WTC11 (cell line): ENCODE results near the gene COL4A2. TPM values are rescaled to one million over a fixed set of nuclear protein-coding genes. Genes with fewer than 3 reads are reported as not detected.

Experiments used
- ATAC-seq: fragments of 200-7000 bp; cut with Tn5 transposase; 2 replicates; pipeline ENCODE4 v1.10.0; 2021; ENCODE audit warnings: mild to moderate bottlenecking, moderate library complexity
- CTCF ChIA-PET: fragments of 300-600 bp; sonication (Branson Sonifier 250); formaldehyde crosslinking; loops from one replicate; lab custom pipeline; 2021; ENCODE audit warnings: antibody characterized with exemption; lab: Charles Lee
- POLR2A ChIA-PET: fragments of 350-600 bp; sonication (Branson Sonifier 250); formaldehyde crosslinking; loops from one replicate; lab custom pipeline; 2021; ENCODE audit warnings: antibody characterized with exemption; lab: Charles Lee
- DNase-seq: peaks from one replicate; pipeline ENCODE4 v3.0.0; 2021; ENCODE audit warnings: low spot score
- H3K27ac Mint-ChIP-seq: 2 replicates; pipeline ENCODE4 v1.8.0; 2021; ENCODE audit warnings: mixed read lengths
- H3K27me3 Mint-ChIP-seq: 2 replicates; pipeline ENCODE4 v1.8.0; 2021; ENCODE audit warnings: low read depth, mild to moderate bottlenecking, moderate library complexity, mixed read lengths
- H3K36me3 Mint-ChIP-seq: 2 replicates; pipeline ENCODE4 v1.8.0; 2021; ENCODE audit warnings: mixed read lengths
- H3K4me1 Mint-ChIP-seq: 2 replicates; pipeline ENCODE4 v1.8.0; 2022; ENCODE audit warnings: mixed read lengths
- H3K4me3 Mint-ChIP-seq: 2 replicates; pipeline ENCODE4 v1.8.0; 2021; ENCODE audit warnings: mild to moderate bottlenecking, moderate library complexity, mixed read lengths
- H3K9me3 Mint-ChIP-seq: 2 replicates; pipeline ENCODE4 v1.8.0; 2021; ENCODE audit warnings: mixed read lengths
- ARID4B ChIP-seq: sonication (generic); formaldehyde crosslinking; IDR thresholded peaks from 2 replicates; pipeline ENCODE4 v1.8.0; 2023; ENCODE audit warnings: missing genetic modification reagents, mild to moderate bottlenecking, borderline replicate concordance
- HMGA2 ChIP-seq: fragments of 250-450 bp; sonication (Bioruptor Pico); IDR thresholded peaks from 2 replicates; pipeline ENCODE4 v1.4.0; 2021; ENCODE audit warnings: mild to moderate bottlenecking, moderate library complexity
- MXD4 ChIP-seq: fragments of 250-450 bp; sonication (Bioruptor Pico); IDR thresholded peaks from 2 replicates; pipeline ENCODE4 v1.8.0; 2021; ENCODE audit warnings: mild to moderate bottlenecking, moderate library complexity, borderline replicate concordance
- NR3C1 ChIP-seq: sonication (generic); formaldehyde crosslinking; conservative IDR thresholded peaks from 2 replicates; pipeline ENCODE4 v1.8.1; 2023; ENCODE audit warnings: low read depth, mild to moderate bottlenecking, missing genetic modification reagents
- SOX15 ChIP-seq: fragments of 250-450 bp; sonication (Bioruptor Pico); IDR thresholded peaks from 2 replicates; pipeline ENCODE4 v1.9.0; 2021; ENCODE audit warnings: mild to moderate bottlenecking
- SP1 ChIP-seq: sonication (generic); formaldehyde crosslinking; conservative IDR thresholded peaks from 2 replicates; pipeline ENCODE4 v1.8.1; 2022; ENCODE audit warnings: missing genetic modification reagents
- ZNF121 ChIP-seq: sonication (generic); formaldehyde crosslinking; IDR thresholded peaks from 2 replicates; pipeline ENCODE4 v1.8.0; 2023; ENCODE audit warnings: missing genetic modification reagents
- ZNF263 ChIP-seq: sonication (generic); formaldehyde crosslinking; IDR thresholded peaks from 2 replicates; pipeline ENCODE4 v1.8.1; 2022; ENCODE audit warnings: low read depth, mild to moderate bottlenecking, moderate library complexity, missing genetic modification reagents
- ZNF317 ChIP-seq: sonication (generic); formaldehyde crosslinking; IDR thresholded peaks from 2 replicates; pipeline ENCODE4 v1.8.1; 2023; ENCODE audit warnings: low read depth, mild to moderate bottlenecking, moderate library complexity, missing genetic modification reagents, borderline replicate concordance
- ZNF423 ChIP-seq: fragments of 250-450 bp; sonication (Bioruptor Pico); IDR thresholded peaks from 2 replicates; pipeline ENCODE4 v2.1.2; 2022; ENCODE audit warnings: mild to moderate bottlenecking, moderate library complexity
- ZNF425 ChIP-seq: fragments of 250-450 bp; sonication (Bioruptor Pico); conservative IDR thresholded peaks from 2 replicates; pipeline ENCODE4 v1.9.0; 2021; ENCODE audit warnings: mild to moderate bottlenecking
- total RNA-seq: library from RNA; stranded (reverse); gene quantifications from 3 replicates; pipeline ENCODE4 v1.2.3, GENCODE V29; 2021
- TF ChIP-seq, protein P1 (sequence below): sonication (generic); formaldehyde crosslinking; IDR thresholded peaks from 2 replicates; pipeline ENCODE4 v1.8.0; 2022; ENCODE audit warnings: missing genetic modification reagents
- TF ChIP-seq, protein P2 (sequence below): sonication (generic); formaldehyde crosslinking; IDR thresholded peaks from 2 replicates; pipeline ENCODE4 v1.8.1; 2022; ENCODE audit warnings: mild to moderate bottlenecking, moderate library complexity, missing genetic modification reagents
- TF ChIP-seq, protein P3 (sequence below): sonication (generic); formaldehyde crosslinking; IDR thresholded peaks from 2 replicates; pipeline ENCODE4 v1.8.0; 2022; ENCODE audit warnings: mild to moderate bottlenecking, missing genetic modification reagents

The COL4A2 gene
- total RNA-seq, 1 experiment from 2014 or later = 109 TPM

- TF ChIP-seq, protein P1, sequence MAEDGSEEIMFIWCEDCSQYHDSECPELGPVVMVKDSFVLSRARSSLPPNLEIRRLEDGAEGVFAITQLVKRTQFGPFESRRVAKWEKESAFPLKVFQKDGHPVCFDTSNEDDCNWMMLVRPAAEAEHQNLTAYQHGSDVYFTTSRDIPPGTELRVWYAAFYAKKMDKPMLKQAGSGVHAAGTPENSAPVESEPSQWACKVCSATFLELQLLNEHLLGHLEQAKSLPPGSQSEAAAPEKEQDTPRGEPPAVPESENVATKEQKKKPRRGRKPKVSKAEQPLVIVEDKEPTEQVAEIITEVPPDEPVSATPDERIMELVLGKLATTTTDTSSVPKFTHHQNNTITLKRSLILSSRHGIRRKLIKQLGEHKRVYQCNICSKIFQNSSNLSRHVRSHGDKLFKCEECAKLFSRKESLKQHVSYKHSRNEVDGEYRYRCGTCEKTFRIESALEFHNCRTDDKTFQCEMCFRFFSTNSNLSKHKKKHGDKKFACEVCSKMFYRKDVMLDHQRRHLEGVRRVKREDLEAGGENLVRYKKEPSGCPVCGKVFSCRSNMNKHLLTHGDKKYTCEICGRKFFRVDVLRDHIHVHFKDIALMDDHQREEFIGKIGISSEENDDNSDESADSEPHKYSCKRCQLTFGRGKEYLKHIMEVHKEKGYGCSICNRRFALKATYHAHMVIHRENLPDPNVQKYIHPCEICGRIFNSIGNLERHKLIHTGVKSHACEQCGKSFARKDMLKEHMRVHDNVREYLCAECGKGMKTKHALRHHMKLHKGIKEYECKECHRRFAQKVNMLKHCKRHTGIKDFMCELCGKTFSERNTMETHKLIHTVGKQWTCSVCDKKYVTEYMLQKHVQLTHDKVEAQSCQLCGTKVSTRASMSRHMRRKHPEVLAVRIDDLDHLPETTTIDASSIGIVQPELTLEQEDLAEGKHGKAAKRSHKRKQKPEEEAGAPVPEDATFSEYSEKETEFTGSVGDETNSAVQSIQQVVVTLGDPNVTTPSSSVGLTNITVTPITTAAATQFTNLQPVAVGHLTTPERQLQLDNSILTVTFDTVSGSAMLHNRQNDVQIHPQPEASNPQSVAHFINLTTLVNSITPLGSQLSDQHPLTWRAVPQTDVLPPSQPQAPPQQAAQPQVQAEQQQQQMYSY (CRISPR knock-in tag) = no peak
- TF ChIP-seq ZNF121 (CRISPR knock-in tag) (no peak), SP1 (CRISPR knock-in tag) (no peak)
- TF ChIP-seq, all 79 proteins: peak for 0
Measured at GRCh38 chr13:110280985-110281688, 25.9 kb upstream of the COL4A2 start (continued).

- no peaks in the 10 kb centered on the region for H3K4me1 Mint-ChIP-seq
- H3K36me3 Mint-ChIP-seq = no peaks in the 10 kb centered on the region
- ATAC-seq = no peak
- no peaks in the 10 kb centered on the region for H3K9me3 Mint-ChIP-seq
- no peaks in the 10 kb centered on the region for H3K27me3 Mint-ChIP-seq
- H3K27ac Mint-ChIP-seq = no peak overlapping the region
- no peak for TF ChIP-seq SOX15
- no peak for TF ChIP-seq NR3C1 (CRISPR knock-in tag)
- no peak for TF ChIP-seq ZNF425 (CRISPR knock-in tag)
- TF ChIP-seq ZNF263 (CRISPR knock-in tag) = no peak
- no peak for TF ChIP-seq MXD4 (CRISPR knock-in tag)
- DNase-seq = no peak
- POLR2A ChIA-PET = no interaction called here
- CTCF ChIA-PET = no interaction called here
- H3K4me3 Mint-ChIP-seq = no peak overlapping the region
Measured at GRCh38 chr13:110281736-110282135, 25.3 kb upstream of the COL4A2 start.

DNA sequence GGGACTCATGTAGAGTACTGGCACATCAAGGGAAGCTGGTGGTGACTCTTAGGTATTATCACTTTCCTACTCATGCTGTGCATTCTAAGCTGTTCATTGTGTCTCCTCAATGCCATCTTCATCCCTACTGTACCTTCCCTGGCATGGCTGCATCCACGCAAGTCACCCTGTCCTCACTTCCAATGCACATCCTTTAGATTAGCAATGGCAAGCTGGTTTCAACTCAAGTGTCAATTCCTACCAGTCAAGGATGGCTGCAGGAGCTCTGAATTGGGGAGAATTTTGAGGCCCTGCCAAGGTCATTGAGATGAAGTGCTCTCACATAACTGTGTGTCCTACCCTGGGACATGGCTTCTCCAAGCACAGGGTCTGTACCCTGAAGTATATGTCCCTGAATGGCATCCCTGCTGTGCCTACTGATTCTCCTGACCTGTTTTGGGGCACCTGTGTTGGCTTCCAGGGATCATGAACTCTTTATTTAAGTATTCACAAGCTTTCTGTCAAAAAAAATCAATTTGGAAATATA, 24.7 kb upstream of the COL4A2 start:
- POLR2A ChIA-PET = no interaction called here
- CTCF ChIA-PET = no interaction called here
- DNase-seq (no peak), ATAC-seq (no peak)
- H3K4me3 Mint-ChIP-seq = no peak overlapping the region
- no peaks in the 10 kb centered on the region for H3K9me3 Mint-ChIP-seq
- no peaks in the 10 kb centered on the region for H3K4me1 Mint-ChIP-seq
- no peaks in the 10 kb centered on the region for H3K27me3 Mint-ChIP-seq
- no peak overlapping the region for H3K27ac Mint-ChIP-seq
- no peaks in the 10 kb centered on the region for H3K36me3 Mint-ChIP-seq
- TF ChIP-seq ZNF425 (CRISPR knock-in tag) (no peak), ZNF317 (CRISPR knock-in tag) (no peak), ARID4B (no peak), ZNF423 (CRISPR knock-in tag) (no peak), HMGA2 (CRISPR knock-in tag) (no peak)
- TF ChIP-seq, protein P2, sequence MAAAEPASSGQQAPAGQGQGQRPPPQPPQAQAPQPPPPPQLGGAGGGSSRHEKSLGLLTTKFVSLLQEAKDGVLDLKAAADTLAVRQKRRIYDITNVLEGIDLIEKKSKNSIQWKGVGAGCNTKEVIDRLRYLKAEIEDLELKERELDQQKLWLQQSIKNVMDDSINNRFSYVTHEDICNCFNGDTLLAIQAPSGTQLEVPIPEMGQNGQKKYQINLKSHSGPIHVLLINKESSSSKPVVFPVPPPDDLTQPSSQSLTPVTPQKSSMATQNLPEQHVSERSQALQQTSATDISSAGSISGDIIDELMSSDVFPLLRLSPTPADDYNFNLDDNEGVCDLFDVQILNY (CRISPR knock-in tag) = no peak
- TF ChIP-seq, protein P3, sequence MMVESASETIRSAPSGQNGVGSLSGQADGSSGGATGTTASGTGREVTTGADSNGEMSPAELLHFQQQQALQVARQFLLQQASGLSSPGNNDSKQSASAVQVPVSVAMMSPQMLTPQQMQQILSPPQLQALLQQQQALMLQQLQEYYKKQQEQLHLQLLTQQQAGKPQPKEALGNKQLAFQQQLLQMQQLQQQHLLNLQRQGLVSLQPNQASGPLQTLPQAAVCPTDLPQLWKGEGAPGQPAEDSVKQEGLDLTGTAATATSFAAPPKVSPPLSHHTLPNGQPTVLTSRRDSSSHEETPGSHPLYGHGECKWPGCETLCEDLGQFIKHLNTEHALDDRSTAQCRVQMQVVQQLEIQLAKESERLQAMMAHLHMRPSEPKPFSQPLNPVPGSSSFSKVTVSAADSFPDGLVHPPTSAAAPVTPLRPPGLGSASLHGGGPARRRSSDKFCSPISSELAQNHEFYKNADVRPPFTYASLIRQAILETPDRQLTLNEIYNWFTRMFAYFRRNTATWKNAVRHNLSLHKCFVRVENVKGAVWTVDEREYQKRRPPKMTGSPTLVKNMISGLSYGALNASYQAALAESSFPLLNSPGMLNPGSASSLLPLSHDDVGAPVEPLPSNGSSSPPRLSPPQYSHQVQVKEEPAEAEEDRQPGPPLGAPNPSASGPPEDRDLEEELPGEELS (CRISPR knock-in tag) = no peak
